ENCODE data around the gene AIF1L. TPM values are rescaled to one million over a fixed set of nuclear protein-coding genes. Genes with fewer than 3 reads are reported as not detected.

Gene AIF1L
- 10 to 100 TPM in 1 of 4 donors, 1 to 10 TPM in 3; 2.5 to 11.6 (median 3.9) TPM for total RNA-seq
- 1 to 10 TPM; 2.4 to 3.9 (median 3.2) TPM for polyA plus RNA-seq

DNA sequence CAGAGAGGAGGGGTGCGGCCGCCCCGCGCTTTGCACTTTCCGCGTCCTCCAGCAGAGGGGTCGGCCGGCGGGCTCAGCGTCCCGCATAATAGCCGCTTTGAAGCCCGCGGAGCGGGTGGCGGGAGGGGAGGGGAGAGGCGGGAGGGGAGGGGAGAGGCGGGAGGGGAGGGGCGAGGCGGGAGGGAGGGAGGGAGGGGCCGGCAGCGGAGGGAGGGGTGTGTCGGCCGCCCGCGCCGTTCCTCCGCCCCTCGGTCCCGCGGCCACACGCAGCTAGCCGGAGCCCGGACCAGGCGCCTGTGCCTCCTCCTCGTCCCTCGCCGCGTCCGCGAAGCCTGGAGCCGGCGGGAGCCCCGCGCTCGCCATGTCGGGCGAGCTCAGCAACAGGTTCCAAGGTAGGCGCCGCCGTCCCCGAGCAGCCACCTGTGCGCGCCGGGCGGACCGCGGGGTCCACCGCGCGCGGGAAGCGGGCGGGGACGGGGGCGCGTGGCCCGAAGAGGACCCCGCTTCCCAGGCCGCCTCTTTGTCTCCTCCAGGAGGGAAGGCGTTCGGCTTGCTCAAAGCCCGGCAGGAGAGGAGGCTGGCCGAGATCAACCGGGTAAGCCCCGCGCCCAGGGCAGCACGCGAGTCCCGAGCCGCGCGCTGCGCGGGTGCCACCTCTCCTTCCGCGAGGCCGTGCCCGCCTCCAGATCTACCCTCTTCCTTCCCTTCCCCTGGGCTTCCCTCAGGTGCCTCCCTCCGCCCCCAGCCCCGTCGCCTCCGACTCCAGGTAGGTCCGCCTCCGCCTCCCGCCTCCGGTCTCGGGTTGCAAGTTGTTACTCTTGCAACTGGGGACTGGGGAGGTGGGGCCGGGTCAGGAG, at the start of gene AIF1L:
TSS of gene AIF1L (plus strand) at position 263 of the 857 bp plus-strand sequence. CDS start at position 362, 99 bp downstream.
- peaks cover 11 to 65% (median 55%) of the 10 kb centered on the region in 3 donors for H3K27me3 ChIP-seq
- peak within 1 kb of the TSS; percentile 37 to 72 (median 45) for H3K27ac ChIP-seq
- no peaks in the 10 kb centered on the region for H3K36me3 ChIP-seq

DNA sequence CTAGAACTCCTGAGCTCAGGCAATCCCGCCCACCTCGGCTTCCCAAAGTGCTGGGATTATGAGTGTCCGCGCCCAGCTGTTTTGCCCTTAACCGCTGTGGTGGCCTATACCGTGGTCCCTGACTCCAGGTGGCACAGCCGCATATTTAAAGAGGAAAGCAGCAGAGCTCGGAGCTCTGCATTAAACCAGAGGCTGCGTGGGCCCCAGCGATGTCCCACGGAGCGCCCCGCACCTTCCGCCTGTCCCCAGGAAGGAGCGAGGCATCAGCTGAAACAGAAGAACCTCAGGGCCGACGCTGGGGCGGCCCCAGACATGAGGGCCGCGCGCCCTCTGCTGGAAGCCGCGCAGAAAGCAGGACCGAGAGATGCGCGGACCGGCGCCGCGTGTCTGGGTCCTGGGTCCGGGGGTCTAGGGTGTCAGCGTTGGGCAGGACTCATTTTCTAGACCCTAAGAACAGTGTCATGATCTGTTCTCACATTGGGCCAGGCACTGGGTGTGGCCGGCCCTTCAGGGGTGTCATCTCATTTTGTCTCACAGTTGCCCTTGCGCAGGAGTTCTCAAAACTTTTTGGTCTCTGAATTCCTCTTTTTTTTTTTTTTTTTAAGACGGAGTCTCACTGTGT, 49.6 kb upstream of the AIF1L start:
- H3K4me3 ChIP-seq = no peak overlapping the region
- peaks cover 0 to 5% (median 0%) of the 10 kb centered on the region in 3 donors for H3K27me3 ChIP-seq
- no peak overlapping the region for H3K27ac ChIP-seq
- DNase-seq = peak; percentile 77
- peaks cover 0 to 6% (median 2%) of the 10 kb centered on the region in 4 donors for H3K4me1 ChIP-seq
- WGBS, 2 donors = 13 to 14% methylated on average over 34 to 35 of the region's 35 CpGs
- H3K36me3 ChIP-seq = no peaks in the 10 kb centered on the region
- intact Hi-C loops (cut with DNase I) = loop anchor here (10.0 kb wide), 2 partner anchors 162 to 282 kb away; no protein-coding TSS in a partner anchor
- H3K9me3 ChIP-seq = no peaks in the 10 kb centered on the region
- no peak for TF ChIP-seq POLR2AphosphoS5 (IDR thresholded peaks at IDR 0.05)
- TF ChIP-seq CTCF (IDR thresholded peaks at IDR 0.05) = peak; percentile 67 to 91 (median 78)

More for the DNA sequence above, at the start of gene AIF1L:
- H3K4me1 ChIP-seq = peaks cover 0 to 15% (median 11%) of the 10 kb centered on the region in 4 donors
- H3K4me3 ChIP-seq = peak within 1 kb of the TSS in 3 of 4 donors; percentile 42 to 52 (median 51)
- TF ChIP-seq CTCF (IDR thresholded peaks at IDR 0.05) (no peak), POLR2AphosphoS5 (IDR thresholded peaks at IDR 0.05) (peak in 1 of 4 donors; percentile 27), EP300 (IDR thresholded peaks at IDR 0.05) (no peak), POLR2A (IDR thresholded peaks at IDR 0.05) (no peak)
- intact Hi-C loops (cut with DNase I) = no loop called here
- no peaks in the 10 kb centered on the region for H3K9me3 ChIP-seq
- DNase-seq = no peak
- WGBS, 2 donors = 1% methylated on average over 95 to 98 of the region's 99 CpGs

DNA sequence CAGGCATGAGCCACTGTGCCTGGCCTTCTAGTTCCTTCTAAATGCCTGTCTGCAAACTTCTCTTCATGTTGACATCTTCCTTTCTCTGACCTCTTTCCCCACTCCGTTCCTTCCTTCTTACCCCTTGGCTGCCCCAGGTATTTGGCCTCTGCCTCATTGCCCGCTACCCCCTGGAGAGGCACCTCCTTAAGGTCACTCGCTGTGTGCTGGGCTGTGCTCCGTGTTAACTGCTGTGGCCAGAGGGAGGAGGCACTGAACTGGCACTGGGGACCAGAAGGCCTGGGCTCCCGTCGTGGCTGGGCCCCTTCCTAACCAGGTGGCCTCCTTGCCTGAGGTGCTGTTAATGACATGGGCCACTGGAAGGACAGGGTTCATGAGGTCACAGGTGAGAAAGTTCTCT, 48.0 kb upstream of the AIF1L start:
- no peak for DNase-seq
- no peaks in the 10 kb centered on the region for H3K36me3 ChIP-seq
- no peak overlapping the region for H3K27ac ChIP-seq
- 44 to 48% methylated on average over 6 of the region's 6 CpGs for WGBS, 2 donors
- H3K9me3 ChIP-seq = no peaks in the 10 kb centered on the region
- H3K27me3 ChIP-seq = peaks cover 0 to 5% (median 0%) of the 10 kb centered on the region in 3 donors
- H3K4me1 ChIP-seq = peaks cover 0 to 6% (median 2%) of the 10 kb centered on the region in 4 donors
- intact Hi-C loops (cut with DNase I) = loop anchor here (10.0 kb wide), 2 partner anchors 164 to 284 kb away; no protein-coding TSS in a partner anchor
- H3K4me3 ChIP-seq = no peak overlapping the region
- no peak for TF ChIP-seq EP300 (IDR thresholded peaks at IDR 0.05)
- TF ChIP-seq CTCF (IDR thresholded peaks at IDR 0.05) = no peak
- TF ChIP-seq POLR2A (IDR thresholded peaks at IDR 0.05) = no peak
- TF ChIP-seq POLR2AphosphoS5 (IDR thresholded peaks at IDR 0.05) = no peak

- H3K27me3 ChIP-seq = peaks cover 0 to 5% (median 0%) of the 10 kb centered on the region in 3 donors
- H3K27ac ChIP-seq = no peak overlapping the region
- no peaks in the 10 kb centered on the region for H3K36me3 ChIP-seq
- peaks cover 0 to 6% (median 2%) of the 10 kb centered on the region in 4 donors for H3K4me1 ChIP-seq
- 89 to 95% methylated on average over 8 of the region's 8 CpGs for WGBS, 2 donors
- DNase-seq = no peak
- TF ChIP-seq POLR2A (IDR thresholded peaks at IDR 0.05) = no peak
- TF ChIP-seq CTCF (IDR thresholded peaks at IDR 0.05) = no peak
- TF ChIP-seq POLR2AphosphoS5 (IDR thresholded peaks at IDR 0.05) = no peak
- no peak for TF ChIP-seq EP300 (IDR thresholded peaks at IDR 0.05)
- no peaks in the 10 kb centered on the region for H3K9me3 ChIP-seq
- H3K4me3 ChIP-seq = no peak overlapping the region
- intact Hi-C loops (cut with DNase I) = loop anchor here (10.0 kb wide), 2 partner anchors 164 to 284 kb away; no protein-coding TSS in a partner anchor
Measured at GRCh38 chr9:131048820-131049219, 47.5 kb upstream of the AIF1L start.
